HG02973 (cell line): Measurements from ENCODE around the gene TADA2B.

Source experiments
- ATAC-seq: cut with Tn5 transposase; IDR thresholded peaks from one replicate; pipeline ENCODE4 v1.9.1; 2021; ENCODE audit warnings: moderate library complexity; ENCODE audit not compliant: unreplicated experiment

Gene TADA2B

GRCh38 chr4:7107166-7107905 lies 64.2 kb downstream of the TADA2B start:
- ATAC-seq: no peak
